ENCODE results near the gene TSPAN14.
A peak's percentile ranks its signal among the peaks of the same experiment; 100 is the strongest.

TSPAN14 gene

GRCh38 chr10:80485076-80485945 is 31.2 kb downstream of the TSPAN14 start:
- no peaks in the 10 kb centered on the region for H3K9me3 Mint-ChIP-seq
- peak overlapping the region; percentile 75 to 80 for H3K4me3 Mint-ChIP-seq
- H3K27ac Mint-ChIP-seq = peak overlapping the region; percentile 84 to 93
- peaks cover 72 to 79% of the 10 kb centered on the region in 2 donors for H3K4me1 Mint-ChIP-seq (ENCODE audit: low read depth in 2 of 2)
- DNase-seq = no peak
- ATAC-seq (replicated peaks) = no peak
- peaks cover 57% of the 10 kb centered on the region for H3K36me3 Mint-ChIP-seq (ENCODE audit: insufficient read depth)
- no peaks in the 10 kb centered on the region for H3K27me3 Mint-ChIP-seq

- ATAC-seq (replicated peaks) = no peak
- H3K27ac Mint-ChIP-seq = peak overlapping the region; percentile 84 to 93
These were observed 32.0 kb downstream of the TSPAN14 start for GRCh38 chr10:80485946-80486764.

GRCh38 chr10:80486785-80487420 is 32.8 kb downstream of the TSPAN14 start:
- ATAC-seq (replicated peaks) (no peak), DNase-seq (no peak)
- H3K4me3 Mint-ChIP-seq = peak overlapping the region; percentile 75 to 80
- peaks cover 78 to 83% of the 10 kb centered on the region in 2 donors for H3K4me1 Mint-ChIP-seq (ENCODE audit: low read depth in 2 of 2)
- no peaks in the 10 kb centered on the region for H3K27me3 Mint-ChIP-seq
- H3K9me3 Mint-ChIP-seq = no peaks in the 10 kb centered on the region
- peak overlapping the region; percentile 84 to 93 for H3K27ac Mint-ChIP-seq
- H3K36me3 Mint-ChIP-seq (ENCODE audit: insufficient read depth) = peaks cover 60% of the 10 kb centered on the region

More at GRCh38 chr10:80485946-80486764, 32.0 kb downstream of the TSPAN14 start:
- Mint-ChIP-seq H3K27me3 (no peaks in the 10 kb centered on the region), H3K9me3 (no peaks in the 10 kb centered on the region), H3K36me3 (ENCODE audit: insufficient read depth) (peaks cover 63% of the 10 kb centered on the region), H3K4me3 (peak overlapping the region; percentile 75 to 80), H3K4me1 (ENCODE audit: low read depth in 2 of 2) (peaks cover 77 to 82% of the 10 kb centered on the region in 2 donors)
- DNase-seq = no peak

- ATAC-seq (replicated peaks) (no peak), DNase-seq (no peak)
- Mint-ChIP-seq H3K4me1 (ENCODE audit: low read depth in 2 of 2) (peaks cover 80 to 84% of the 10 kb centered on the region in 2 donors), H3K27me3 (no peaks in the 10 kb centered on the region), H3K27ac (peak overlapping the region; percentile 77 to 93), H3K9me3 (no peaks in the 10 kb centered on the region), H3K4me3 (peak overlapping the region; percentile 75 to 80), H3K36me3 (ENCODE audit: insufficient read depth) (peaks cover 55% of the 10 kb centered on the region)
These were observed 33.3 kb downstream of the TSPAN14 start for GRCh38 chr10:80487421-80487785.

GRCh38 chr10:80487791-80488538 is 33.9 kb downstream of the TSPAN14 start:
- H3K4me3 Mint-ChIP-seq = peak overlapping the region; percentile 75 to 80
- peak; percentile 79 for ATAC-seq (replicated peaks)

GRCh38 chr10:80488539-80489066 is 34.5 kb downstream of the TSPAN14 start:
- no peak for ATAC-seq (replicated peaks)
- no peaks in the 10 kb centered on the region for H3K27me3 Mint-ChIP-seq
- H3K36me3 Mint-ChIP-seq (ENCODE audit: insufficient read depth) = peaks cover 44% of the 10 kb centered on the region
- DNase-seq = no peak
- H3K9me3 Mint-ChIP-seq = no peaks in the 10 kb centered on the region
- peaks cover 85 to 90% of the 10 kb centered on the region in 2 donors for H3K4me1 Mint-ChIP-seq (ENCODE audit: low read depth in 2 of 2)
- H3K27ac Mint-ChIP-seq = peak overlapping the region; percentile 77 to 93
- H3K4me3 Mint-ChIP-seq = peak overlapping the region; percentile 75 to 80

More at GRCh38 chr10:80487791-80488538, 33.9 kb downstream of the TSPAN14 start:
- Mint-ChIP-seq H3K4me1 (ENCODE audit: low read depth in 2 of 2) (peaks cover 81 to 84% of the 10 kb centered on the region in 2 donors), H3K36me3 (ENCODE audit: insufficient read depth) (peaks cover 50% of the 10 kb centered on the region), H3K27ac (peak overlapping the region; percentile 77 to 93), H3K9me3 (no peaks in the 10 kb centered on the region), H3K27me3 (no peaks in the 10 kb centered on the region)
- peak; percentile 69 to 75 (median 71) for DNase-seq

- H3K9me3 Mint-ChIP-seq = no peaks in the 10 kb centered on the region
- H3K4me1 Mint-ChIP-seq (ENCODE audit: low read depth in 2 of 2) = peaks cover 86 to 94% of the 10 kb centered on the region in 2 donors
- peaks cover 43% of the 10 kb centered on the region for H3K36me3 Mint-ChIP-seq (ENCODE audit: insufficient read depth)
- no peaks in the 10 kb centered on the region for H3K27me3 Mint-ChIP-seq
- H3K27ac Mint-ChIP-seq = peak overlapping the region; percentile 77 to 93
- DNase-seq = no peak
- H3K4me3 Mint-ChIP-seq = peak overlapping the region; percentile 11 to 80
- no peak for ATAC-seq (replicated peaks)
These were observed 35.4 kb downstream of the TSPAN14 start for GRCh38 chr10:80489371-80490112.

- Mint-ChIP-seq H3K36me3 (ENCODE audit: insufficient read depth) (peaks cover 32% of the 10 kb centered on the region), H3K4me3 (peak overlapping the region in 1 of 2 donors; percentile 32), H3K27me3 (no peaks in the 10 kb centered on the region), H3K4me1 (ENCODE audit: low read depth in 2 of 2) (peaks cover 75 to 89% of the 10 kb centered on the region in 2 donors), H3K9me3 (no peaks in the 10 kb centered on the region), H3K27ac (peak overlapping the region; percentile 68 to 93)
- DNase-seq = no peak
- ATAC-seq (replicated peaks) = no peak
These were observed 37.4 kb downstream of the TSPAN14 start for GRCh38 chr10:80491251-80492102.

GRCh38 chr10:80492848-80493521 is 38.9 kb downstream of the TSPAN14 start:
- Mint-ChIP-seq H3K9me3 (no peaks in the 10 kb centered on the region), H3K36me3 (ENCODE audit: insufficient read depth) (peaks cover 39% of the 10 kb centered on the region), H3K4me1 (ENCODE audit: low read depth in 2 of 2) (peaks cover 76 to 90% of the 10 kb centered on the region in 2 donors), H3K27me3 (no peaks in the 10 kb centered on the region), H3K4me3 (peak overlapping the region; percentile 60 to 61), H3K27ac (peak overlapping the region; percentile 11 to 44)
- no peak for ATAC-seq (replicated peaks)
- no peak for DNase-seq

GRCh38 chr10:80493522-80494051 is 39.5 kb downstream of the TSPAN14 start:
- H3K4me3 Mint-ChIP-seq = peak overlapping the region; percentile 20 to 61
- no peak for DNase-seq

More at GRCh38 chr10:80493522-80494051, 39.5 kb downstream of the TSPAN14 start:
- Mint-ChIP-seq H3K4me1 (ENCODE audit: low read depth in 2 of 2) (peaks cover 76 to 90% of the 10 kb centered on the region in 2 donors), H3K9me3 (no peaks in the 10 kb centered on the region), H3K27ac (peak overlapping the region; percentile 5 to 11), H3K36me3 (ENCODE audit: insufficient read depth) (peaks cover 39% of the 10 kb centered on the region), H3K27me3 (no peaks in the 10 kb centered on the region)
- ATAC-seq (replicated peaks) = peak; percentile 64
